Fibroblast of pulmonary artery (primary cell): ENCODE measurements around the gene C4orf17.
"Not testable (repeated sequence)": the region's sequence is repeated elsewhere in the genome, so short reads cannot be mapped to it uniquely, and the experiment has no call there.

Experiments
- DNase-seq: peaks from one replicate; pipeline ENCODE4 v3.0.0-alpha.2; 2010; ENCODE audit warnings: low read depth
- H3K4me3 ChIP-seq: replicated peaks from 2 replicates; pipeline ENCODE4 v1.5.1; 2011; ENCODE audit warnings: low read depth, mild to moderate bottlenecking, control low read depth, low read length, moderate library complexity
- CTCF ChIP-seq: IDR thresholded peaks from 2 replicates; pipeline ENCODE4 v1.5.1; 2011; ENCODE audit warnings: mild to moderate bottlenecking, control low read depth, low read length, inconsistent platforms; ENCODE audit errors: missing control alignments

The C4orf17 gene

GRCh38 chr4:99471349-99471748 lies 39.5 kb upstream of the C4orf17 start:
- no peak for DNase-seq
- TF ChIP-seq CTCF = no peak

GRCh38 chr4:99471896-99472295 lies 38.9 kb upstream of the C4orf17 start:
- TF ChIP-seq CTCF = no peak
- DNase-seq = no peak
- H3K4me3 ChIP-seq = no peak overlapping the region

More at GRCh38 chr4:99471349-99471748, 39.5 kb upstream of the C4orf17 start:
- no peak overlapping the region for H3K4me3 ChIP-seq

GRCh38 chr4:99473131-99473530 lies 37.7 kb upstream of the C4orf17 start:
- H3K4me3 ChIP-seq = no peak overlapping the region
- peak; percentile 9 for DNase-seq
- TF ChIP-seq CTCF = no peak

- H3K4me3 ChIP-seq = no peak overlapping the region
- no peak for TF ChIP-seq CTCF
- DNase-seq = peak; percentile 39
Observed at GRCh38 chr4:99483636-99484035, 27.2 kb upstream of the C4orf17 start.

- TF ChIP-seq CTCF = no peak
- H3K4me3 ChIP-seq = no peak overlapping the region
Observed at GRCh38 chr4:99485212-99485611, 25.6 kb upstream of the C4orf17 start.

GRCh38 chr4:99486648-99487047 lies 24.2 kb upstream of the C4orf17 start:
- DNase-seq, H3K4me3 ChIP-seq: not testable (repeated sequence)

More at GRCh38 chr4:99485212-99485611, 25.6 kb upstream of the C4orf17 start:
- DNase-seq = no peak

GRCh38 chr4:99490286-99490685 lies 20.5 kb upstream of the C4orf17 start:
- no peak for TF ChIP-seq CTCF
- H3K4me3 ChIP-seq = no peak overlapping the region
- DNase-seq = no peak
